Endothelial cell (in vitro differentiated cells): ENCODE results near the gene NCBP3. TPM values are rescaled to one million over a fixed set of nuclear protein-coding genes. Genes with fewer than 3 reads are reported as not detected.
"Not testable (repeated sequence)": the region's sequence is repeated elsewhere in the genome, so short reads cannot be mapped to it uniquely, and the experiment has no call there.

Experiments
- DNase-seq: peaks from one replicate; pipeline ENCODE4 v3.0.0; 2021; ENCODE audit warnings: low spot score
- H3K27ac Mint-ChIP-seq: one replicate; pipeline ENCODE4 v1.8.0; 2021; ENCODE audit warnings: mixed read lengths, inconsistent platforms; ENCODE audit not compliant: unreplicated experiment
- H3K27me3 Mint-ChIP-seq: one replicate; pipeline ENCODE4 v1.8.0; 2021; ENCODE audit warnings: mild to moderate bottlenecking, moderate library complexity, mixed read lengths, inconsistent platforms; ENCODE audit not compliant: unreplicated experiment
- H3K36me3 Mint-ChIP-seq: one replicate; pipeline ENCODE4 v1.8.0; 2021; ENCODE audit warnings: mild to moderate bottlenecking, low read depth, mixed read lengths, inconsistent platforms; ENCODE audit not compliant: unreplicated experiment
- H3K4me1 Mint-ChIP-seq: one replicate; pipeline ENCODE4 v1.8.0; 2021; ENCODE audit warnings: mild to moderate bottlenecking, mixed read lengths, inconsistent platforms; ENCODE audit not compliant: unreplicated experiment
- H3K4me3 Mint-ChIP-seq: one replicate; pipeline ENCODE4 v1.8.0; 2021; ENCODE audit warnings: mild to moderate bottlenecking, mixed read lengths, inconsistent platforms; ENCODE audit not compliant: unreplicated experiment
- H3K9me3 Mint-ChIP-seq: one replicate; pipeline ENCODE4 v1.8.0; 2021; ENCODE audit warnings: mixed read lengths, inconsistent platforms; ENCODE audit not compliant: unreplicated experiment
- CTCF ChIP-seq: fragments of 200-600 bp; sonication (generic); IDR thresholded peaks from one replicate; pipeline ENCODE4 v1.5.0; 2021; ENCODE audit warnings: antibody characterized with exemption; ENCODE audit not compliant: unreplicated experiment
- total RNA-seq: library from RNA; stranded (reverse); fragmentation: NEBNext Ultra II Directional; extraction: Animal tissue kit (Norgen Biotek cat#: 25700); gene quantifications from one replicate; pipeline ENCODE4 v1.2.1, GENCODE V29; 2021; ENCODE audit not compliant: unreplicated experiment

The NCBP3 gene
- total RNA-seq, 1 donor from 2014 or later = 84.4 TPM

GRCh38 chr17:3860939-3861700, 15.1 kb upstream of the NCBP3 start:
- H3K4me1 Mint-ChIP-seq = no peaks in the 10 kb centered on the region
- DNase-seq = no peak
- no peak overlapping the region for H3K27ac Mint-ChIP-seq
- H3K9me3 Mint-ChIP-seq = no peaks in the 10 kb centered on the region
- H3K36me3 Mint-ChIP-seq = no peaks in the 10 kb centered on the region
- no peak overlapping the region for H3K4me3 Mint-ChIP-seq
- no peak for TF ChIP-seq CTCF
- H3K27me3 Mint-ChIP-seq = peaks cover 3% of the 10 kb centered on the region

DNA sequence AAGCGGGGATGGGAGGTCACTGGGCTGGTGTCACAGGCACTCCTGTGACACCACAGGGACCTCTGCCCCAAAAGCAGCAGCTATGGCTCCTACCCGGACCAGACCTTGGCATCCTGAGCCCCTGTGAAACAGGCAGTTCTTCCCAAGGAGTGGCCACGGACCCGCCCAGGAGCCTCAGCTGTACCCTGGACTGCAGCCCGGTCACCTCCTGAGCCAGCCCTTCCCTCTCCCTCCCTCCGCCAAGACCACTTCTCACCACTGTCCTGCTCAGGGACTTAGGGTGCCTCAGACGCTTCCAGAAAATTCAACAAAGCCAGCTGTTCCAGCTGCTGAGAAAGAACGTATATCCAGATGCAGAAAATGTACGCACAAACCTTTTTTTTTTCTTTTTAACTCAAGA, 13.9 kb upstream of the NCBP3 start:
- no peak for TF ChIP-seq CTCF
- Mint-ChIP-seq H3K4me3 (no peak overlapping the region), H3K9me3 (no peaks in the 10 kb centered on the region), H3K27ac (no peak overlapping the region), H3K27me3 (peaks cover 3% of the 10 kb centered on the region), H3K36me3 (no peaks in the 10 kb centered on the region), H3K4me1 (no peaks in the 10 kb centered on the region)
- no peak for DNase-seq

DNA sequence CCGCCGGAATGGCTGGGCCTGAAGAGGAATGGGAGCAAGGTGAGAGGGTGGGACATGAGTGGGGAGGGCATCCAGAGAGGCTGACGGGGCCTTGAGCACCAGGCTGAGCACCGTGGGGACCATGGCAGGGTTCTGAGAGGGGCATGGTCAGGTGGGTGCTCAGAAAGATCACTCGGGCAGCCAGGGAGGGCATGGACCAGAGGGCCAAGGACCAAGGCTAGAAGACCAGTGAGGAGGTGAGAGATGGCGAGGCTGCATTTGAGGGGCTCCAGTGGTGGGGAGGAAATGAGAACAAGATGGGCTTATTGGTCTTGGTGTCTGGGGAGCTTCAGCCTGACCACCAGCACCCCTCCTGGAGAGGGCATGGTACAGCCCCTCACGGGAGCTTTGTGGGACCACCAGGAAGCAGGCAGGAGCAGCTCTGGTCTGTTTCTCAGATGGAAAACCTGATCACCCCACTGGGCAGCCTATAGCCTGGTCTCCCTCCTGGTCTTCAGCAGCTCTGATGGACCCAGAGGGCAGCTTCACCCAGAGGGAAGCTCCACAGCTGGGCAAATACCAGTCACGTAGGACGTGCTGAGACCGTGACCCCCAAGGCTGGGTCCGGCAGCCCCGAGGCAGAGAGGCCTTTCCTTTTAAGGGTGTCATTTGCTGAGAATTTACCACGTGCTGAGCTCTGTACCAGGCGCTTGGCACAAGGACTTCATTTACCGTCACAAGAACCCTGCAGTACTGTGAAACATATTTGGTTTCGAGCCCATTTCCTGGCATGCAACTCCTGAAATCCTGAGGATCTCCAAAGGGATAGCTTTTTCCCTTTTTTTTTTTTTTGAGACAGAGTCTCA, 11.4 kb upstream of the NCBP3 start:
- Mint-ChIP-seq H3K4me3 (no peak overlapping the region), H3K27me3 (peaks cover under 1% of the 10 kb centered on the region), H3K9me3 (no peaks in the 10 kb centered on the region), H3K27ac (no peak overlapping the region), H3K36me3 (no peaks in the 10 kb centered on the region), H3K4me1 (peaks cover 4% of the 10 kb centered on the region)
- TF ChIP-seq CTCF = no peak
- no peak for DNase-seq

GRCh38 chr17:3854204-3854603, 8.2 kb upstream of the NCBP3 start:
- H3K36me3 Mint-ChIP-seq, DNase-seq, H3K4me1 Mint-ChIP-seq, H3K27ac Mint-ChIP-seq, H3K4me3 Mint-ChIP-seq, H3K27me3 Mint-ChIP-seq, H3K9me3 Mint-ChIP-seq: not testable (repeated sequence)

GRCh38 chr17:3852561-3852960, 6.5 kb upstream of the NCBP3 start:
- Mint-ChIP-seq H3K27me3 (peaks cover 4% of the 10 kb centered on the region), H3K4me1 (peaks cover 4% of the 10 kb centered on the region), H3K4me3 (no peak overlapping the region), H3K9me3 (no peaks in the 10 kb centered on the region), H3K27ac (no peak overlapping the region), H3K36me3 (no peaks in the 10 kb centered on the region)
- no peak for DNase-seq
- no peak for TF ChIP-seq CTCF
